ENCODE data around the gene HOPX.

GRCh38 chr4:56690393-56690792 is 9.3 kb upstream of the HOPX start:
- TF ChIP-seq CTCF (IDR thresholded peaks at IDR 0.05; ENCODE audit: low read length) (no peak), EZH2 (optimal IDR thresholded peaks at IDR 0.05; ENCODE audit: low read depth, low read length) (no peak), EZH2phosphoT487 (IDR thresholded peaks at IDR 0.05; ENCODE audit: low read length) (no peak)
